ENCODE data around the gene CANT1.
"Not testable (repeated sequence)": the region's sequence is repeated elsewhere in the genome, so short reads cannot be mapped to it uniquely, and the experiment has no call there.

The CANT1 gene

DNA sequence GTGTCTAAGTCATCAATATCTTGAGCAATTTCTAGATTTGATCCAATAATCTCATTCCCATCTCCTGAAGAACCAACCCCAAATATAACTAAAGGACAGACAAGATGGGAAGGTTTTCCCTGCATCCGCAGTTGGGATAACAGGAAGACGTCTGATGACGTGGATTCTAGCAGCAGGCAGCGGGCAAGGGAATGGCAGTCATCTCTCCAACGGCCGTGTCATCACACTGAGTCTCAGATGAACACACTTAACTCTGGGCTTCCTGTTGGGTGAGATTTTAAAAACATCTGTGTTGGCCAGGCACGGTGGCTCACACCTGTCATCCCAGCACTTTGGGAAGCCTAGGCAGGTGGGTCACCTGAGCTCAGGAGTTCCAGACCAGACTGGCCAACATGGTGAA is 63.4 kb downstream of the CANT1 start:
- peaks cover 3% of the 10 kb centered on the region for H3K4me1 ChIP-seq

DNA sequence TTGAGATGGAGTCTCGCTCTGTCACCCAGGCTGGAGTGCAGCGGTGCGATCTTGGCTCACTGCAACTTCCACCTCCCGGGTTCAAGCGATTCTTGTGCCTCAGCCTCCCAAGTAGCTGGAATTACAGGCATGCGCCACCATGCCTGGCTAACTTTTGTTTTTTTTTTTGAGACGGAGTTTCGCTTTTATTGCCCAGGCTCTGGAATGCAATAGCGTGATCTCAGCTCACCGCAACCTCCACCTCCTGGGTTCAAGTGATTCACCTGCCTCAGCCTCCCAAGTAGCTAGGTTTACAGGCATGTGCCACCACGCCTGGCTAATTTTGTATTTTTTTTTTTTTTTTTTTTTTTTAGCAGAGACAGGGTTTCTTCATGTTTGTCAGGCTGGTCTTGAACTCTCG is 64.1 kb downstream of the CANT1 start:
- H3K27ac ChIP-seq, result not testable (repeated sequence)

More for the DNA sequence above, 63.4 kb downstream of the CANT1 start:
- H3K4me3 ChIP-seq (ENCODE audit: low read depth, low read length), result no peak overlapping the region
- H3K79me2 ChIP-seq, result no peaks in the 10 kb centered on the region
- no peak for TF ChIP-seq CTCF (IDR thresholded peaks at IDR 0.05)
- H3K9ac ChIP-seq, result no peak overlapping the region
- no peaks in the 10 kb centered on the region for H3K27me3 ChIP-seq (ENCODE audit: control insufficient read depth, insufficient read depth, low read length)
- no peak overlapping the region for H3K27ac ChIP-seq
- no peak overlapping the region for H3K4me2 ChIP-seq (ENCODE audit: low read length)
- H2AFZ ChIP-seq, result no peak overlapping the region
- no peaks in the 10 kb centered on the region for H3K36me3 ChIP-seq (ENCODE audit: control insufficient read depth, insufficient read depth, low read length)
- no peaks in the 10 kb centered on the region for H3K9me3 ChIP-seq (ENCODE audit: control insufficient read depth, low read length)

GRCh38 chr17:78944956-78945355 is 64.6 kb downstream of the CANT1 start:
- no peaks in the 10 kb centered on the region for H3K9me3 ChIP-seq (ENCODE audit: control insufficient read depth, low read length)
- H3K36me3 ChIP-seq (ENCODE audit: control insufficient read depth, insufficient read depth, low read length), result no peaks in the 10 kb centered on the region
- no peak for TF ChIP-seq CTCF (IDR thresholded peaks at IDR 0.05)
- H3K4me1 ChIP-seq, result peaks cover 3% of the 10 kb centered on the region
- H3K4me3 ChIP-seq (ENCODE audit: low read depth, low read length), result no peak overlapping the region
- H3K27me3 ChIP-seq (ENCODE audit: control insufficient read depth, insufficient read depth, low read length), result no peaks in the 10 kb centered on the region
- no peak overlapping the region for H3K27ac ChIP-seq
- H2AFZ ChIP-seq, result no peak overlapping the region
- H3K79me2 ChIP-seq, result no peaks in the 10 kb centered on the region
- H3K4me2 ChIP-seq (ENCODE audit: low read length), result no peak overlapping the region
- no peak overlapping the region for H3K9ac ChIP-seq

More for the DNA sequence above, 64.1 kb downstream of the CANT1 start:
- not testable (repeated sequence) for H3K4me1 ChIP-seq; H3K79me2 ChIP-seq; H3K9ac ChIP-seq; H3K36me3 ChIP-seq (ENCODE audit: control insufficient read depth, insufficient read depth, low read length); H3K27me3 ChIP-seq (ENCODE audit: control insufficient read depth, insufficient read depth, low read length); H3K9me3 ChIP-seq (ENCODE audit: control insufficient read depth, low read length); H3K4me2 ChIP-seq (ENCODE audit: low read length); H3K4me3 ChIP-seq (ENCODE audit: low read depth, low read length); H2AFZ ChIP-seq

DNA sequence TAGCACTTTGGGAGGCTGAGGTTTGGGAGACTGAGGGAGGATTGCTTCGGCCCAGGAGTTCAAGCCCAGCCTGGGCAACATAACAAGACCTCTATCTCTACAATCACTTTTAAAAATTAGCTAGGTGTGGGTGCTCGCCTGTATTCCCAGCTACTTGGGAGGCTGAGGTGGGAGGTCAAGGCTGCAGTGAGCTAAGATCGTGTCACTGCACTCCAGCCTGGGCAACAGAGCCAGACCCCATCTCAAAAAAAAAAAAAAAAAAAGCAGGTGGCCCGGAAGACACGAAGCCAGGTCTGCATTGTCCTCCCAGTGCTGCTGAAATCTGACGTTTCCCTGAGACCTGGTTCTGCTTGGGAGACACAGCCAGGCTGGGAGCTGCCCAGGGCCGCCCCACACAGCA is 65.5 kb downstream of the CANT1 start:
- H2AFZ ChIP-seq, result no peak overlapping the region
- H3K4me2 ChIP-seq (ENCODE audit: low read length), result no peak overlapping the region
- H3K27ac ChIP-seq, result no peak overlapping the region
- no peak overlapping the region for H3K9ac ChIP-seq
- H3K9me3 ChIP-seq (ENCODE audit: control insufficient read depth, low read length), result no peaks in the 10 kb centered on the region
- no peaks in the 10 kb centered on the region for H3K79me2 ChIP-seq
- H3K27me3 ChIP-seq (ENCODE audit: control insufficient read depth, insufficient read depth, low read length), result no peaks in the 10 kb centered on the region
- TF ChIP-seq CTCF (IDR thresholded peaks at IDR 0.05), result no peak
- H3K36me3 ChIP-seq (ENCODE audit: control insufficient read depth, insufficient read depth, low read length), result no peaks in the 10 kb centered on the region
- H3K4me1 ChIP-seq, result peaks cover 12% of the 10 kb centered on the region
- H3K4me3 ChIP-seq (ENCODE audit: low read depth, low read length), result no peak overlapping the region

Data from parathyroid adenoma (tissue), 2 donors.